Measurements from ENCODE around the gene MVD. TPM values are rescaled to one million over a fixed set of nuclear protein-coding genes. Genes with fewer than 3 reads are reported as not detected.

Gene MVD
- total and polyA plus RNA-seq, 10 of the 15 experiments (the other 5 are each of a cell fraction or from before 2014, with no cell fraction given), result 5.0 to 147 (median 65.0) TPM

GRCh38 chr16:88651276-88651988, 11.5 kb downstream of the MVD start (continued):
- TF ChIP-seq SP1 (IDR thresholded peaks at IDR 0.05; ENCODE audit: low read depth, low read length), result peak; percentile 82
- peak; percentile 22; the same call in 1 of the 2 replicates for TF ChIP-seq SIN3A (IDR thresholded peaks at IDR 0.05; ENCODE audit: low read depth, low read length)
- peak in 1 of 2 experiments; percentile 58; a peak in 1 of 4 replicates for TF ChIP-seq ETV6 (conservative IDR thresholded peaks at IDR 0.05 in 1 of 2, IDR thresholded peaks at IDR 0.05 in 1 of 2; ENCODE audit: borderline replicate concordance in 1 of 2, low read depth in 1 of 2)
- TF ChIP-seq, protein P1, sequence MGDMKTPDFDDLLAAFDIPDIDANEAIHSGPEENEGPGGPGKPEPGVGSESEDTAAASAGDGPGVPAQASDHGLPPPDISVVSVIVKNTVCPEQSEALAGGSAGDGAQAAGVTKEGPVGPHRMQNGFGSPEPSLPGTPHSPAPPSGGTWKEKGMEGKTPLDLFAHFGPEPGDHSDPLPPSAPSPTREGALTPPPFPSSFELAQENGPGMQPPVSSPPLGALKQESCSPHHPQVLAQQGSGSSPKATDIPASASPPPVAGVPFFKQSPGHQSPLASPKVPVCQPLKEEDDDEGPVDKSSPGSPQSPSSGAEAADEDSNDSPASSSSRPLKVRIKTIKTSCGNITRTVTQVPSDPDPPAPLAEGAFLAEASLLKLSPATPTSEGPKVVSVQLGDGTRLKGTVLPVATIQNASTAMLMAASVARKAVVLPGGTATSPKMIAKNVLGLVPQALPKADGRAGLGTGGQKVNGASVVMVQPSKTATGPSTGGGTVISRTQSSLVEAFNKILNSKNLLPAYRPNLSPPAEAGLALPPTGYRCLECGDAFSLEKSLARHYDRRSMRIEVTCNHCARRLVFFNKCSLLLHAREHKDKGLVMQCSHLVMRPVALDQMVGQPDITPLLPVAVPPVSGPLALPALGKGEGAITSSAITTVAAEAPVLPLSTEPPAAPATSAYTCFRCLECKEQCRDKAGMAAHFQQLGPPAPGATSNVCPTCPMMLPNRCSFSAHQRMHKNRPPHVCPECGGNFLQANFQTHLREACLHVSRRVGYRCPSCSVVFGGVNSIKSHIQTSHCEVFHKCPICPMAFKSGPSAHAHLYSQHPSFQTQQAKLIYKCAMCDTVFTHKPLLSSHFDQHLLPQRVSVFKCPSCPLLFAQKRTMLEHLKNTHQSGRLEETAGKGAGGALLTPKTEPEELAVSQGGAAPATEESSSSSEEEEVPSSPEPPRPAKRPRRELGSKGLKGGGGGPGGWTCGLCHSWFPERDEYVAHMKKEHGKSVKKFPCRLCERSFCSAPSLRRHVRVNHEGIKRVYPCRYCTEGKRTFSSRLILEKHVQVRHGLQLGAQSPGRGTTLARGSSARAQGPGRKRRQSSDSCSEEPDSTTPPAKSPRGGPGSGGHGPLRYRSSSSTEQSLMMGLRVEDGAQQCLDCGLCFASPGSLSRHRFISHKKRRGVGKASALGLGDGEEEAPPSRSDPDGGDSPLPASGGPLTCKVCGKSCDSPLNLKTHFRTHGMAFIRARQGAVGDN (IDR thresholded peaks at IDR 0.05), result peak; percentile 78
- TF ChIP-seq ESRRA (IDR thresholded peaks at IDR 0.05; ENCODE audit: low read length), result 0 out of 2 replicates have a peak, but pooled peaks have one; percentile 42
- peak; percentile 28; the same call in 1 of the 2 replicates for TF ChIP-seq HCFC1 (IDR thresholded peaks at IDR 0.05; ENCODE audit: low read length)
- peak; percentile 34; the same call in 1 of the 2 replicates for TF ChIP-seq RB1 (IDR thresholded peaks at IDR 0.05; ENCODE audit: borderline replicate concordance)
- TF ChIP-seq MLLT1 (IDR thresholded peaks at IDR 0.05), result peak; percentile 64; the same call in 1 of the 2 replicates
- TF ChIP-seq KAT2A (conservative IDR thresholded peaks at IDR 0.05; ENCODE audit: control insufficient read depth, low read depth, low read length), result no peak
- TF ChIP-seq PAX5 (IDR thresholded peaks at IDR 0.05; ENCODE audit: borderline replicate concordance, low read depth, low read length), result peak; percentile 99
- no peak for TF ChIP-seq ZNF592 (IDR thresholded peaks at IDR 0.05)
- TF ChIP-seq, protein P2, sequence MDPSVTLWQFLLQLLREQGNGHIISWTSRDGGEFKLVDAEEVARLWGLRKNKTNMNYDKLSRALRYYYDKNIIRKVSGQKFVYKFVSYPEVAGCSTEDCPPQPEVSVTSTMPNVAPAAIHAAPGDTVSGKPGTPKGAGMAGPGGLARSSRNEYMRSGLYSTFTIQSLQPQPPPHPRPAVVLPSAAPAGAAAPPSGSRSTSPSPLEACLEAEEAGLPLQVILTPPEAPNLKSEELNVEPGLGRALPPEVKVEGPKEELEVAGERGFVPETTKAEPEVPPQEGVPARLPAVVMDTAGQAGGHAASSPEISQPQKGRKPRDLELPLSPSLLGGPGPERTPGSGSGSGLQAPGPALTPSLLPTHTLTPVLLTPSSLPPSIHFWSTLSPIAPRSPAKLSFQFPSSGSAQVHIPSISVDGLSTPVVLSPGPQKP (IDR thresholded peaks at IDR 0.05; ENCODE audit: low read depth, low read length), result no peak; the same call in 1 of the 2 replicates
- TF ChIP-seq, protein P3, sequence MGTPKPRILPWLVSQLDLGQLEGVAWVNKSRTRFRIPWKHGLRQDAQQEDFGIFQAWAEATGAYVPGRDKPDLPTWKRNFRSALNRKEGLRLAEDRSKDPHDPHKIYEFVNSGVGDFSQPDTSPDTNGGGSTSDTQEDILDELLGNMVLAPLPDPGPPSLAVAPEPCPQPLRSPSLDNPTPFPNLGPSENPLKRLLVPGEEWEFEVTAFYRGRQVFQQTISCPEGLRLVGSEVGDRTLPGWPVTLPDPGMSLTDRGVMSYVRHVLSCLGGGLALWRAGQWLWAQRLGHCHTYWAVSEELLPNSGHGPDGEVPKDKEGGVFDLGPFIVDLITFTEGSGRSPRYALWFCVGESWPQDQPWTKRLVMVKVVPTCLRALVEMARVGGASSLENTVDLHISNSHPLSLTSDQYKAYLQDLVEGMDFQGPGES (IDR thresholded peaks at IDR 0.05), result peak; percentile 62; the same call in 1 of the 2 replicates

All from GM12878 (cell line).